ENCODE data around the gene CSTPP1. TPM values are rescaled to one million over a fixed set of nuclear protein-coding genes. Genes with fewer than 3 reads are reported as not detected.
"Not testable (repeated sequence)": the region's sequence is repeated elsewhere in the genome, so short reads cannot be mapped to it uniquely, and the experiment has no call there.

The CSTPP1 gene
- total RNA-seq, 1 donor from 2014 or later, result 9.4 TPM

GRCh38 chr11:46912526-46913150, 23.9 kb upstream of the CSTPP1 start:
- DNase-seq (ENCODE audit: low read depth in 2 of 2), result no peak

GRCh38 chr11:46913484-46913883, 23.1 kb upstream of the CSTPP1 start:
- no peak for DNase-seq (ENCODE audit: low read depth in 2 of 2)

DNA sequence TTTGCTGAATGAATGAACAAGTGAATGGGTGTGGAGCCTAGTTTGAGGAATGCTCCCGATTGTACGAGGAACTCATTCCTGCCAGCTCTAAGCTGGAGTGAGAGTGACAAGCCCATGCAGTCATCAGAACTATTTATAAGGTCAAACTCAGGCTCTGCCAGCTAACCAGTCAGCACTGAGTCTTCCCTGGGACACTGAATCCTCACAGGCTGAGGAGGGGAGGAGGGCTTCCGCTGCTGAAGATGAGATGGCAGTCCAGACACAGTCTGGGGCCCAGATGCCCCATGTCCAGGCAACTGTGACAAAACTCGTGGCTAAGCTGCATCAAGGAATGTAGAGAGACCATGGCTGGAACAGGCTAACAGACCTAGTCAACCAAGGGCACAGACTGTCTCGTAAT, 22.2 kb upstream of the CSTPP1 start:
- DNase-seq (ENCODE audit: low read depth in 2 of 2), result no peak

- DNase-seq (ENCODE audit: low read depth in 2 of 2), result no peak
Measured at GRCh38 chr11:46914910-46915309, 21.7 kb upstream of the CSTPP1 start.

- DNase-seq (ENCODE audit: low read depth in 2 of 2), result peak in 1 of 2 donors; percentile 64
Measured at GRCh38 chr11:46916286-46917108, 20.1 kb upstream of the CSTPP1 start.

GRCh38 chr11:46917109-46917761, 19.3 kb upstream of the CSTPP1 start:
- no peak for DNase-seq (ENCODE audit: low read depth in 2 of 2)

- no peak for DNase-seq (ENCODE audit: low read depth in 2 of 2)
Measured at GRCh38 chr11:46917762-46918082, 18.8 kb upstream of the CSTPP1 start.

DNA sequence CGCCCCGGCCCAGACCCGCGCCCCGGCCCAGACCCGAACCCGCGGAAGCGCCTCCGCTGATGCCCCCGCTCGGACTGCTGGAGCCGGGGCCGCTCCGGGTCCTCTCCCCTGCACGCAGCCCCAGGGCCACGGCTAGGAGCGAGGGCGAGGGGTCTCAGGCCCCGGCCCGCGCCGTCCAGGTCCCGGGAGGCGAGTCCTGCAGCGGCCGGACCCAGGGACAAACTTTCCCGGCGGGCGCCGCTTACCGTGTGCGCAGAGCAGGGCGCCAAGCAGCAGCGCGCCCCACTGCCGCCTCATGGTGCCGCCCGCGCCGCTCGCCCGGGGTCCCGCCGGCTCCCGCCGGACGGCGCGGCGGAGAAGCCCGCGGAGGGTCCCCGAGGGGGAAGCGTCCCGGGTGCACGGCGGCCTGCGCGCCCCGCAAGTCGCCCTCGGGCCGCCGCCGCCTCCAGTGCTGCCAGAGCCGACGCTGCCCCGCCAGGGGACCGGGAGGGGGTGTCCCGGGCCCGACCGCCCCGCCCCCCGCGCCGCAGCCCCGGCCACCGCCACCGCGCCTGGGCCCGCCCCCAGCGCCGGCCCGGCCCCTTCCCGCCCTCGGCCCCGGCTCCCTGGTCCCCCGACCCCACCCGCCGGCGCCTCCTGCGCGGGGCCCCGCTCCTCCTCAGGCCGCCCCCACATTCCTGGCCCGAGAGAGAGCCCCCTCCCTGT, 18.3 kb upstream of the CSTPP1 start, which contains the start of gene LRP4:
Gene LRP4, minus strand, starts transcription at position 468 of the 705 bp plus-strand sequence. Its CDS starts 171 bp downstream, at position 297.
- DNase-seq (ENCODE audit: low read depth in 2 of 2), result peak in 1 of 2 donors; percentile 41

DNA sequence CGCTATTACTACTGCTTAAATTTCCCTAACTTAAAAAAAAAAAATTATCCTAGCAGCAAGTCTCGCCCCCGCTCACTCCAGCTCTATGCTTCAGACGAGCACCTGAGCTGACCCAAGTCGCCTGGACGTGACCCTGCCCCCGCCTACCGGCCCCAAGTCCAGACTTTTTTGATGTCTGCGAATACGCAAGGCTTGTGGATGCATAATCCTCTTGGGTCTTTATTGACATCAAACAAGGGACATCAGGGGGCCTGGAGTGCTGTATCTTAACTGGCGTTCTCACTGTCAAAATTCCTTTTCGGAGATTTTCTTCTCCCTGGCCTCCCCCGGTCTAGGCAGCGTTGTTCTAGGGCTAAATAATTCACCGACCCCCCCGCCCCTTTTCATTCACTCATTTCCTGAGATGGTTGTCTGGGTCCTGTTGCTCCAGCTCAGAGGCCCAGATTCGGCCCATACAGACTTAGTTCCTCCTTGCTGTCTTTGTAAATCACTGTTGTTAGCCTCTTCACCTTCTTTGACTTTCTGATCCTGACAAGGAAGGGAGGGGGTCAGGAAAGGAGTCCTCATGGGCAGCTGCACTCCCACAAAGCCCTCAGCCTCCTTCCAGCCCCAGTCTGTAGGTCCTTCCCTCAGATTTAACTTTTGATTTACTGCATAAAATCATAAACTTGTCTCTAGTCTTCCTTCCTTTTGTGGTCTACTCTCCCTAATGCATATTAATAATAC, 17.6 kb upstream of the CSTPP1 start:
- no peak for DNase-seq (ENCODE audit: low read depth in 2 of 2)

- peak in 1 of 2 donors; percentile 84 for DNase-seq (ENCODE audit: low read depth in 2 of 2)
Measured at GRCh38 chr11:46920755-46921154, 15.8 kb upstream of the CSTPP1 start.

GRCh38 chr11:46927928-46928327, 8.6 kb upstream of the CSTPP1 start:
- DNase-seq (ENCODE audit: low read depth in 2 of 2), result not testable (repeated sequence)

- DNase-seq (ENCODE audit: low read depth in 2 of 2), result not testable (repeated sequence)
Measured at GRCh38 chr11:46928701-46929100, 7.9 kb upstream of the CSTPP1 start.

DNA sequence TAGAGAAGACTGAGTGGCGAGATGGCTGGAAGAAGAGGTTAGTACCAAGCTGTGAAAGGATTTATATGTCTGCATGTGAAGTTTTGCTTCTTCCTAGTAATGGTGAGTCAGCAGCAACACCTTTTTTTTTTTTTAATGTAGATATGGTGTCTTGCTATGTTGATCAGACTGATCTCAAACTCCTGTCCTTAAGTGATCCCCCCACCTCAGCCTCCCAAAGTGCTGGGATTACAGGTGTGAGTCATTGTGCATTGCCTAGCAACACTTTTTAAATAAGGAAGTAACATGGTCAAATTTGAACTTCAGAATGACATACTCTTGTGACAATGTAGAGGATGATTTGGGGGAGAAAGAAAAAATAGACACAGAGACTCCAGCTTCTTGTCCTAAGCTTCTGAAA, 6.5 kb upstream of the CSTPP1 start:
- DNase-seq (ENCODE audit: low read depth in 2 of 2), result peak in 1 of 2 donors; percentile 47

DNA sequence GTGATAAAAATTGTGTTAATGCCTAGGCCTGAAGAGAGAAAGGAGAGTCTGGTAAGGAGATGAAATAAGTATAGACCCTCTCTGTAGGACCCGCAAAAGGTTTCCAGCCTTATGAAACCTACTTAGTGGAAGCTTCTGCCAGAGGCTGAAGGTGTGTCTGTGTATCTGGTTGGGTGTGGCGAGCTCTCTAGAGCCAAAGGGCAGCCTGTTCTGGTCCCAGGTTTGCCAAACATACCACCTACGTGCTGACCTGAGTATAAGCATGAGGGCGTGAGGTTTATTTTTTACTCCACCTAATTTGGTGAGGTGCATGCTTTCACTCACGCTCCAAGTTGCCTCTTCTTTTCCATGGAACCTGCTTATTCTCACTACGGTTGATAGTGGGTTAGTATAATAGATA, 5.6 kb downstream of the CSTPP1 start:
- DNase-seq (ENCODE audit: low read depth in 2 of 2), result no peak

DNA sequence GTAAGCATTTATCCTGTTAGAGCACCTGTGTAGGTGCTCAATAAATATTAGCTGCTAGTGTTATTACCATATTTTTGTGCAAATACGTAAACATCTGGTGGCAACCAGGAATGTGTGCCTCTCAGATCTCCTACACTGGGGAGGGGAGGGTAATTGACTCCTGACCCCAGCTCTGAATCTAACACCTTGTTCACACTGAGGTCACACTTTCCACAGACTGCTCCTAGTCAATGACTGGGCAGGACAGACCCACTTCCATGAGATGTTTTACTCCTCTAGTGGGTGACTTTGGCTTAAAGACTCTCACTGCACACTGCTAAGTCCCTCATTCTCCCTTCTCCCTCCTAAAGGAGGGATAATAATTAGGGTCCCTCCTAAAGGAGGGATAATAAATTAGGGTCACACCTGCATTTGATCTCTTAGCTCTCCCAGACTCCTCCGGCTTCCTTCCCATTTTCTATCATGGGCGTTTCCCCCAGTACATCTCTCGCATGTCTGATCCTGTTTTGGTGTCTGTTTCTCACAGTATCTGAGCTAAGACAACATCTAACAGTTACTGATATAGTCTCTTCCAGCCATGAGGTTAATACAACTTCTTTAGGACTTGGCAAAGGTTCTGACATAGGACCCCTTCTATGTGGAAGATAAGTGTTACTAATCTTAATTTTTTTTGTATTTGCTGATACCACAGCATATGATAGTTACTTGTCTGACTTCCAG, 8.0 kb downstream of the CSTPP1 start:
- DNase-seq (ENCODE audit: low read depth in 2 of 2), result no peak

- DNase-seq (ENCODE audit: low read depth in 2 of 2), result no peak
Measured at GRCh38 chr11:46947399-46948077, 11.0 kb downstream of the CSTPP1 start.

DNA sequence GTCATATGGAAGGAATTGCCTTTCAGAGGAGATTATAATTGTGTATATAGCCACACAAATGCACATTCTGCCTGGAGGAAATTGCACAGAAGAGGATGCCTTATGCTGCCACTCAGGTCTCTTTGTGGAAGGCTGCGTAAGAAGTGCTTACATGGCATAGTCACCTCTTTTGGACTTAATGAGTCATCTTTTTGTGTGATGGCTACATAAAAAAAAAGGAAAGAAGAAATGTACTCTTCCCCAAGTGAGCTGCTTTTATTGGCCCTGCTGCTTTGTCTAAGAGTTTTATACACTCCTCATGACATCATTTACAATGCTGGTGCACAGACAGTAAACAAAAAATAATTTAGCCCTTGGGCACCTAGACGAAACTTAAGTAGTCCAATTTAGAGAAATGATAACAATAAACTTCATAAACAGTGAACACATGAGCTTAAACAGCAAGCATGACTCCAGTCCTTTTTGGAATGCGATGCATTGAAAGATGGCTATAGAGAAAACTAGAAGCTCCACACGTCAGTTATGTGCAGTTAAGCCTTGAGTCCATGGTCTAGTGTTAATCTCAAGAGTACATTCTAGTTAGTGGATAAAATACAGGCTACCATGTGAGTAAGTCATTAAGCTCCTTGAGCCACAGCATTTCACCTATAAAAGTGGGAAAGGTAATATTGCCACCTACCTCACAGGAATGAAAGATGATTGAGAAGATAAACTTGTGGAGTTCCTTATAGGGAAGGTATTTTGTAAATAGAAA, 12.0 kb downstream of the CSTPP1 start:
- peak in 1 of 2 donors; percentile 32 for DNase-seq (ENCODE audit: low read depth in 2 of 2)

GRCh38 chr11:46949297-46949696, 12.7 kb downstream of the CSTPP1 start:
- DNase-seq (ENCODE audit: low read depth in 2 of 2), result no peak

- DNase-seq (ENCODE audit: low read depth in 2 of 2), result no peak
Measured at GRCh38 chr11:46951864-46952263, 15.3 kb downstream of the CSTPP1 start.

All from dermis microvascular lymphatic vessel endothelial cell (primary cell).